Gastroesophageal sphincter (tissue), 4 donors: Measurements from ENCODE around the gene PARP8. TPM values are rescaled to one million over a fixed set of nuclear protein-coding genes. Genes with fewer than 3 reads are reported as not detected.
"Not testable (repeated sequence)": the region's sequence is repeated elsewhere in the genome, so short reads cannot be mapped to it uniquely, and the experiment has no call there.

ENCODE experiments used
- ATAC-seq: fragments of 150-250 bp; one replicate; pipeline ENCODE4 v1.9.1; 2016; ENCODE audit warnings: mild to moderate bottlenecking, moderate library complexity
- H3K27ac ChIP-seq, 4 donors: fragments of 200-600 bp; sonication (generic) in 3 of 4; 1 replicate in 3 of 4; 2 replicates in 1 of 4; pipeline ENCODE4 v1.5.1; 2016 to 2019
- H3K27me3 ChIP-seq: fragments of 200-600 bp; sonication (generic); one replicate; pipeline ENCODE4 v1.5.1; 2019
- H3K36me3 ChIP-seq, 2 donors: fragments of 200-600 bp; sonication (generic); one replicate each; pipeline ENCODE4 v1.5.1; 2019; ENCODE audit warnings: control low read depth in 1 of 2
- H3K4me1 ChIP-seq, 3 donors: fragments of 200-600 bp; sonication (generic); 1 replicate in 2 of 3; 2 replicates in 1 of 3; pipeline ENCODE4 v1.5.1; 2016 to 2019; ENCODE audit warnings: control low read depth in 2 of 3
- H3K4me3 ChIP-seq, 2 donors: fragments of 200-600 bp; sonication (generic); one replicate each; pipeline ENCODE4 v1.5.1; 2019; ENCODE audit warnings: mild to moderate bottlenecking in 1 of 2, moderate library complexity in 1 of 2
- H3K9me3 ChIP-seq, 3 donors: fragments of 200-600 bp; sonication (generic); one replicate each; pipeline ENCODE4 v1.5.1; 2017 to 2019; ENCODE audit warnings: control low read depth in 2 of 3
- EP300 ChIP-seq: sonication (generic); formaldehyde crosslinking; IDR thresholded peaks from one replicate; pipeline ENCODE4 v1.6.1; 2017; ENCODE audit warnings: antibody characterized with exemption, mild to moderate bottlenecking
- POLR2A ChIP-seq, 2 donors: fragments of 450-650 bp; IDR thresholded peaks; one replicate each; pipeline ENCODE4 v1.6.1; 2017; ENCODE audit warnings: antibody characterized with exemption in 2 of 2, mild to moderate bottlenecking in 2 of 2, moderate library complexity in 1 of 2
- POLR2AphosphoS5 ChIP-seq: sonication (generic); formaldehyde crosslinking; IDR thresholded peaks from one replicate; pipeline ENCODE4 v1.6.1; 2017; ENCODE audit warnings: antibody characterized with exemption
- WGBS, 2 donors: methylation state at CpG; one replicate each; pipeline ENCODE4 v1.1.5; 2018; ENCODE audit warnings: low coverage in 1 of 2; 5-methylcytosine and 5-hydroxymethylcytosine counted together
- total RNA-seq, 4 donors: library from RNA; depleted of rRNA; stranded (reverse); fragments of >200 nt; gene quantifications; one replicate each; pipeline ENCODE4 v1.1.0, GENCODE V29; 2016
- TF ChIP-seq, protein P1 (sequence below), 4 experiments: fragments of 200-600 bp in 2 of 4; fragments of 450-650 bp in 2 of 4; sonication (generic) in 1 of 4; IDR thresholded peaks; one replicate each; pipeline ENCODE4 v1.5.1; 2017 to 2019; ENCODE audit warnings: antibody characterized with exemption in 4 of 4, mild to moderate bottlenecking in 2 of 4, moderate library complexity in 2 of 4

PARP8 gene, protein sequence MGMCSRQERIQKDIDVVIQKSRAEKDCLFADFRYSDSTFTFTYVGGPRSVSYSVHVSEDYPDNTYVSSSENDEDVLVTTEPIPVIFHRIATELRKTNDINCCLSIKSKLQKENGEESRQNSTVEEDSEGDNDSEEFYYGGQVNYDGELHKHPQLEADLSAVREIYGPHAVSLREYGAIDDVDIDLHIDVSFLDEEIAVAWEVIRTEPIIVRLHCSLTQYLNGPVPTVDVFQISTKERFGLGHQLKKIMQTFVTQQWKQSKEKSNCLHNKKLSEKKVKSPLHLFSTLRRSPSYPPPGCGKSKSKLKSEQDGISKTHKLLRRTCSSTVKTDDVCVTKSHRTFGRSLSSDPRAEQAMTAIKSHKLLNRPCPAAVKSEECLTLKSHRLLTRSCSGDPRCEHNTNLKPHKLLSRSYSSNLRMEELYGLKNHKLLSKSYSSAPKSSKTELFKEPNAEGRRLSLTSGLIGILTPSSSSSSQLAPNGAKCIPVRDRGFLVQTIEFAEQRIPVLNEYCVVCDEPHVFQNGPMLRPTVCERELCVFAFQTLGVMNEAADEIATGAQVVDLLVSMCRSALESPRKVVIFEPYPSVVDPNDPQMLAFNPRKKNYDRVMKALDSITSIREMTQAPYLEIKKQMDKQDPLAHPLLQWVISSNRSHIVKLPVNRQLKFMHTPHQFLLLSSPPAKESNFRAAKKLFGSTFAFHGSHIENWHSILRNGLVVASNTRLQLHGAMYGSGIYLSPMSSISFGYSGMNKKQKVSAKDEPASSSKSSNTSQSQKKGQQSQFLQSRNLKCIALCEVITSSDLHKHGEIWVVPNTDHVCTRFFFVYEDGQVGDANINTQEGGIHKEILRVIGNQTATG
- total RNA-seq: 10 to 100 TPM in 2 of 4 donors, 1 to 10 TPM in 2; 3.9 to 43.1 (median 24.8) TPM

DNA sequence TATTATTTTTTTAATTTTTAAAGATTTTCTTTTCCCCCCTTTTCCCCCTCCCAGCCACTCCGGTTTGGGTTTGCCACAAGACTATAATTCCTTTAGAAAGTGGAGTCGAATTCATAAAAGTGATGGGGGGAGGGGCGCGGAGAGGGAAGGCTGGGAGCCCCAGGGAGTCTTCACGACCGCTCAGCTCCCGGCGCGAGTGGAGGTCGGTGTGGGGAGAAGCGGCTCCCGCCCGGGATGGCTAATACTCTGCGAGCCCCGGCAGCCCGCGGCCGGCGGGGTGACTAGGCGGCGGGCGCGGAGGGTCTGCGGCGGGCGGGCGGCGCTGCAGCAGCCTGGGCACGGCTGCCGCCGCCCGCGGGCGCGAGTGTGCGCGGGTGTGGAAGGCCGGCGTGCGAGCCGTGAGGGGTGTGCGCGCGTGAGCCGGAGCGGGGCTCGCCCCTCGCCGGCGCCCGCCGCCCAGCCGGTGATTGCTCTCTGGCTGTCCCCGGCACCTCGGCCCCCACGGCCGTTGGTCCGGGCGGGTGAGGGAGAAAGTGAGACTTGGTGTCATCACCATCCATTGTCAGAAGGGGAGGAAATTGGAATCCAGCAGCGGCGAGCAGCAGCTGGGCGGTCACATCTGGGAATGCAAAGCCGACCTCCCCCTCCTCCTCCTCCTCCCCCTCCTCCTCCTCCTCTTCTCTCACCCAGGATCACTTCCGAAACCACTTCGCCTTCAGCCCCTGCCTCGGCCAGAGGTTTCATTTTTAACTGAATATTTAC is at the start of gene PARP8:
Gene PARP8, plus strand, starts transcription at position 377 of the 762 bp plus-strand sequence. CDS start 459 bp downstream, outside the sequence.
- 2 to 4% methylated on average over 6 to 13 of the region's 66 CpGs for WGBS, 2 donors
- ATAC-seq: peak; percentile 75

DNA sequence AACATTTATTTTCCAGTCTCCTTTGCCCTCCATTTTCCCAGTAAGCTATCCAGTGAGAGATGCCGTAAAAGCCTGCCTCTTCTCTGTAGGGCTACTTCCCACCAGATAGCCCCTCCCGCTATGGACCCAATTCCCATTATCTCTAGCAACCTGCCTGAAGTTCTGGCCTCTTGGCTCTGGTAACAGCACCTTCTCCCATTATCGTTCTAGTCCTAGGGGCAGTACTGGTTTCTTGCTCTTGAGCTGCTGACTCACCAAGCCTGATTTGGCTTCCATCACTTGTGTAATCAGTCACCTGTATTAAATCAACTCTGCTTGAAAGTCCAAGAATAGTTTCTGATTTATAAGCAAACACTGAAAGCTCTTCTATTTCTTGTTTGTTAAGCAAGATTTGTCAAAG is 42.8 kb upstream of the PARP8 start:
- TF ChIP-seq, protein P1, sequence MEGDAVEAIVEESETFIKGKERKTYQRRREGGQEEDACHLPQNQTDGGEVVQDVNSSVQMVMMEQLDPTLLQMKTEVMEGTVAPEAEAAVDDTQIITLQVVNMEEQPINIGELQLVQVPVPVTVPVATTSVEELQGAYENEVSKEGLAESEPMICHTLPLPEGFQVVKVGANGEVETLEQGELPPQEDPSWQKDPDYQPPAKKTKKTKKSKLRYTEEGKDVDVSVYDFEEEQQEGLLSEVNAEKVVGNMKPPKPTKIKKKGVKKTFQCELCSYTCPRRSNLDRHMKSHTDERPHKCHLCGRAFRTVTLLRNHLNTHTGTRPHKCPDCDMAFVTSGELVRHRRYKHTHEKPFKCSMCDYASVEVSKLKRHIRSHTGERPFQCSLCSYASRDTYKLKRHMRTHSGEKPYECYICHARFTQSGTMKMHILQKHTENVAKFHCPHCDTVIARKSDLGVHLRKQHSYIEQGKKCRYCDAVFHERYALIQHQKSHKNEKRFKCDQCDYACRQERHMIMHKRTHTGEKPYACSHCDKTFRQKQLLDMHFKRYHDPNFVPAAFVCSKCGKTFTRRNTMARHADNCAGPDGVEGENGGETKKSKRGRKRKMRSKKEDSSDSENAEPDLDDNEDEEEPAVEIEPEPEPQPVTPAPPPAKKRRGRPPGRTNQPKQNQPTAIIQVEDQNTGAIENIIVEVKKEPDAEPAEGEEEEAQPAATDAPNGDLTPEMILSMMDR (IDR thresholded peaks at IDR 0.05): no peak
- TF ChIP-seq POLR2A (IDR thresholded peaks at IDR 0.05) (no peak), POLR2AphosphoS5 (no peak), EP300 (no peak)
- no peaks in the 10 kb centered on the region for H3K4me1 ChIP-seq
- H3K36me3 ChIP-seq: no peaks in the 10 kb centered on the region
- H3K9me3 ChIP-seq: no peaks in the 10 kb centered on the region
- no peaks in the 10 kb centered on the region for H3K27me3 ChIP-seq
- ATAC-seq: no peak
- H3K4me3 ChIP-seq: no peak overlapping the region
- no peak overlapping the region for H3K27ac ChIP-seq
- WGBS, 2 donors: 52 to 64% methylated on average over 3 of the region's 3 CpGs

More for the DNA sequence above, at the start of gene PARP8:
- H3K4me3 ChIP-seq: peak within 1 kb of the TSS; percentile 88 to 99
- TF ChIP-seq EP300 (no peak), POLR2AphosphoS5 (peak; percentile 18), POLR2A (IDR thresholded peaks at IDR 0.05) (peak in 1 of 2 donors; percentile 26)
- TF ChIP-seq, protein P1 (IDR thresholded peaks at IDR 0.05): no peak
- H3K36me3 ChIP-seq: no peaks in the 10 kb centered on the region
- H3K4me1 ChIP-seq: peaks cover 0 to 27% (median 0%) of the 10 kb centered on the region in 3 donors
- peak within 1 kb of the TSS; percentile 64 to 88 (median 80) for H3K27ac ChIP-seq
- H3K27me3 ChIP-seq: no peaks in the 10 kb centered on the region
- H3K9me3 ChIP-seq: no peaks in the 10 kb centered on the region

DNA sequence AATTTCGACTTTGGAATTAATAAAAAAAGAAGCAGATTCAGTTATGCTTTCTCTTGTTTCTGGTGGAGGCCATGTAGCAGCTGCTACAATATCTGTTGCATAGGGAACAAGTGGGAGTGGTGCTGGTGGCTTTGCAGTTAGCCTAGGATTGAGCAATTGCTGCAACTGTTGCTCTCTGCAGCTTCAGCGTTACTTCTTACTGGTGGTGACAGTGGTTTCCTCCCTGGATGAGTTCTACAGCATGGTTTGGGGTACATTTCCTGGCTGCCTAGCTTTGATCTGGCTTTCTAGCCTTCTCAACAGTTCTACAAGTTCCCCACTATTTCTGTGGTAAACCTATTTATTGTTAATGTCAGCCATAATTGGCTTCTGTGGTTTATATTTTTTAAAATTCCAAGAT is 31.6 kb upstream of the PARP8 start:
- H3K36me3 ChIP-seq, H3K9me3 ChIP-seq, H3K4me3 ChIP-seq, H3K27me3 ChIP-seq, ATAC-seq, H3K27ac ChIP-seq, H3K4me1 ChIP-seq: not testable (repeated sequence)
- WGBS, 2 donors: 69 to 87% methylated on average over 2 of the region's 2 CpGs

DNA sequence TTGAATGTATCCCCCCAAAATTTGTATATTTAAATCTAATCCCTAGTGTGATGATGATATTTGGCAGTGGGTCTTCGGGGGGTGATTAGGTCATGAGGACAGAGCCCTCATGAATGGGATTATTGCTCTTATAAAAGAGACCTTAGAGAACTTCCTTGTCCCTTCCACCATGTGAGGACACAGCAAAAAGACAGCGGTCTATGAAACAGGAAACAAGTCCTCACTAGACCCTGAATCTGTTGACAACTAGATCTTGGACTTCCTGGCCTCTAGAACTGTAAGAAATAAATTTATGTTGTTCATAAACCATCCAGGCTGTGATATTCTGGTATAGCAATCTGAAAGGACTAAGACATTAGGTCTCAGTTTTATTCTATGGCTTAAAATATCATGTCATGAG is 28.9 kb upstream of the PARP8 start:
- not testable (repeated sequence) for ATAC-seq
- WGBS, 2 donors: 57 to 72% methylated on average over 1 to 2 of the region's 2 CpGs

DNA sequence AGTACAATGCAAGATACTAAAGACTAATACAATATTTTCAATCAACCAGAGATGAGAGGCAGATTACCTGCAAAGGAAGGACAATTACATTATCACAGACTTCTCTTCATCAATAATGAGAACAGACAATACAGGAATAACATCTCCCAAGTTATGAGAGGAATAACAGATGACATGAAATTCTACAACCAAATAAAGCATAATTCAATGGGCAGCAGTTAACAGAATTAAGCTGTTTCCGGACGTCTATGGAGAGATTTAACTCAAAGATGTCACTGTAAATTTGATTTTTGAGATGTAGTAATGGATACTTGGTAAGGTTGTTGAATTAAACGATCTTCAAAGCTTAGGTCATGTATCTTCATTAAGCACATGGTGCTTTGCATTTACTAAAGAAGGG is 19.8 kb upstream of the PARP8 start:
- TF ChIP-seq EP300: no peak
- TF ChIP-seq, protein P1 (IDR thresholded peaks at IDR 0.05): no peak
- no peak for TF ChIP-seq POLR2A (IDR thresholded peaks at IDR 0.05)
- TF ChIP-seq POLR2AphosphoS5: no peak
- ATAC-seq: no peak
- H3K27me3 ChIP-seq: no peaks in the 10 kb centered on the region
- H3K27ac ChIP-seq: no peak overlapping the region
- no peaks in the 10 kb centered on the region for H3K36me3 ChIP-seq
- H3K4me1 ChIP-seq: no peaks in the 10 kb centered on the region
- H3K9me3 ChIP-seq: no peaks in the 10 kb centered on the region
- 54 to 56% methylated on average over 3 of the region's 3 CpGs for WGBS, 2 donors
- no peak overlapping the region for H3K4me3 ChIP-seq

More for the DNA sequence above, 28.9 kb upstream of the PARP8 start:
- not testable (repeated sequence) for H3K27me3 ChIP-seq, H3K4me1 ChIP-seq, H3K9me3 ChIP-seq, H3K4me3 ChIP-seq, H3K27ac ChIP-seq, H3K36me3 ChIP-seq
